HUES64 (cell line): ENCODE measurements around the gene ANKRD6.
A peak's percentile ranks its signal among the peaks of the same experiment; 100 is the strongest.

Experiments
- H3K27ac ChIP-seq: 2 replicates; pipeline ENCODE4 v1.7.0; 2013; ENCODE audit warnings: low read depth, low read length, inconsistent platforms
- H3K27me3 ChIP-seq: 2 replicates; pipeline ENCODE4 v1.6.1; 2013; ENCODE audit warnings: mild to moderate bottlenecking, low read length; ENCODE audit not compliant: insufficient read depth
- H3K36me3 ChIP-seq: 2 replicates; pipeline ENCODE4 v1.6.1; 2013; ENCODE audit warnings: mild to moderate bottlenecking, low read length; ENCODE audit not compliant: insufficient read depth
- H3K4me1 ChIP-seq: 2 replicates; pipeline ENCODE4 v1.6.1; 2013; ENCODE audit warnings: mild to moderate bottlenecking, low read length, moderate library complexity; ENCODE audit not compliant: insufficient read depth
- H3K4me3 ChIP-seq: 2 replicates; pipeline ENCODE4 v1.5.1; 2013; ENCODE audit warnings: mild to moderate bottlenecking, low read length, moderate library complexity
- H3K9ac ChIP-seq: 2 replicates; pipeline ENCODE4 v1.6.1; 2013; ENCODE audit warnings: mild to moderate bottlenecking, low read depth, low read length
- H3K9me3 ChIP-seq: 2 replicates; pipeline ENCODE4 v1.6.1; 2013; ENCODE audit warnings: low read depth, low read length; ENCODE audit not compliant: insufficient read depth
- WGBS: fragments of 150-250, 120-280 bp; methylation state at CpG from one replicate; pipeline ENCODE4 v1.1.7; 2013; ENCODE audit warnings: missing lambda C conversion rate; 5-methylcytosine and 5-hydroxymethylcytosine counted together

ANKRD6 gene

GRCh38 chr6:89400912-89401399 lies 32.0 kb upstream of the ANKRD6 start:
- H3K4me1 ChIP-seq, result peaks cover 14% of the 10 kb centered on the region
- no peaks in the 10 kb centered on the region for H3K9me3 ChIP-seq
- H3K4me3 ChIP-seq, result no peak overlapping the region
- WGBS, result 89% methylated on average over 6 of the region's 6 CpGs
- H3K27me3 ChIP-seq, result no peaks in the 10 kb centered on the region
- H3K36me3 ChIP-seq, result no peaks in the 10 kb centered on the region
- no peak overlapping the region for H3K27ac ChIP-seq
- no peak overlapping the region for H3K9ac ChIP-seq

DNA sequence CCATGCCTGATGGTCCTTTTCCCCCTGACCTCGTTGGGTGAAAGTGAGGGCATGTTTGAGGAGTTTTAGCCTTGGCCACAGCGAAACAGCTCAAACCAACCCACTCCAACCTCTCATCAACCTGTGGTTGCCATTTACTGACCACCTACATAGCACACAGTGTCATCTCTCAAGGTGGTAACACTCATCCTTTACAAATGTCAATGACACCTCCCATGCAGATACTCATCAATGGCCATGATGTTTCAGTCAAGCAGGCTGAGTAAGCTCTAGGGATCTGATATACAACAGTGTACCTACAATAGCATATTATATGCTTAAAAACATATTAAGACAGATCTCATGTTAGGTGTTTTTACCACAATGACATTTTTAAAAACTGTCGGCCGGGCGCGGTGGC lies 30.2 kb upstream of the ANKRD6 start:
- H3K4me3 ChIP-seq, result no peak overlapping the region
- H3K9ac ChIP-seq, result no peak overlapping the region
- H3K27ac ChIP-seq, result no peak overlapping the region
- 94% methylated on average over 5 of the region's 6 CpGs for WGBS
- no peaks in the 10 kb centered on the region for H3K36me3 ChIP-seq
- peaks cover 26% of the 10 kb centered on the region for H3K4me1 ChIP-seq
- H3K27me3 ChIP-seq, result peaks cover 2% of the 10 kb centered on the region; the same call in 1 of the 2 replicates
- H3K9me3 ChIP-seq, result no peaks in the 10 kb centered on the region

DNA sequence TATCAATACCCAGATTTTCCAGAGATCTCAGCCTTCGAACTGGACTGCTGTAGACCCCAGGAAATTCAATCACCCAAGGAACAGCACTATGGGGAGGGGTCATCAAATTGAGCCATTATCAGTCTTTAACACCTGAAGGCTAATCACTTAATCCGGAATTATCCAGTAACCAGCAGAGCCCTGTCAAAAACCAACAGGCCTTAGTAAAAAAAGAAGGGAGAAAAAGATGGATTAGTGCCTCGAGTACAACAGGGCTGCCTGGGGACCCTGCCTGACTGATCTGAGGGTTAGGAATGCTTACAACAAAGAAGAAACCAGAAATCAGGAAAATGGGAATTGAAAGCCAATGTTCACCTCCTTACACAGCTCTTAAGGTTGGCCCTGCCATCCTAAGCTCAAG lies 28.4 kb upstream of the ANKRD6 start:
- H3K9ac ChIP-seq, result no peak overlapping the region
- peaks cover 11% of the 10 kb centered on the region for H3K27me3 ChIP-seq
- peaks cover 42% of the 10 kb centered on the region for H3K4me1 ChIP-seq
- no peak overlapping the region for H3K4me3 ChIP-seq
- H3K9me3 ChIP-seq, result no peaks in the 10 kb centered on the region
- 83% methylated on average over 3 of the region's 3 CpGs for WGBS
- no peak overlapping the region for H3K27ac ChIP-seq
- H3K36me3 ChIP-seq, result no peaks in the 10 kb centered on the region

DNA sequence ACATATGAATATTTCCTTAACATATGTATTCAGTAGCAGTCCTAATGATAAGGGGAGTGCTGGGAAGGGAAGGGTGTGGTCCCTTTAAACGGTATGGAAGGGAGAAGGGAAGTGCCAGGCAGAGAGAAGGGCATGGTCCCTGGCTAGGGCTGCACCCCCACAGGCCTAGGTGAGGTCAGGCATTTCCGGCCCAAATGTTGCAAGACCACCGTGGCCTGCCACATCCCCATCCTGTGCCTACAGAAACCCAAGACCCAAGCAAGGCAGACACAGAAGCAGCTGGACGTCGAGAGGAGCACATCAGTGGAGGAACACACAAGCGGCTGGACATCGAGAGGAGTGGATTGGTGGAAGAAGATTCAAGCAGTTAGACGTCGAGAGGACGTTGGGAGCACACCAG lies 26.8 kb upstream of the ANKRD6 start:
- WGBS, result 69% methylated on average over 10 of the region's 10 CpGs
- no peak overlapping the region for H3K9ac ChIP-seq
- peaks cover 55% of the 10 kb centered on the region for H3K4me1 ChIP-seq
- H3K36me3 ChIP-seq, result no peaks in the 10 kb centered on the region
- no peak overlapping the region for H3K27ac ChIP-seq
- no peak overlapping the region for H3K4me3 ChIP-seq
- H3K27me3 ChIP-seq, result peaks cover 27% of the 10 kb centered on the region
- H3K9me3 ChIP-seq, result no peaks in the 10 kb centered on the region

DNA sequence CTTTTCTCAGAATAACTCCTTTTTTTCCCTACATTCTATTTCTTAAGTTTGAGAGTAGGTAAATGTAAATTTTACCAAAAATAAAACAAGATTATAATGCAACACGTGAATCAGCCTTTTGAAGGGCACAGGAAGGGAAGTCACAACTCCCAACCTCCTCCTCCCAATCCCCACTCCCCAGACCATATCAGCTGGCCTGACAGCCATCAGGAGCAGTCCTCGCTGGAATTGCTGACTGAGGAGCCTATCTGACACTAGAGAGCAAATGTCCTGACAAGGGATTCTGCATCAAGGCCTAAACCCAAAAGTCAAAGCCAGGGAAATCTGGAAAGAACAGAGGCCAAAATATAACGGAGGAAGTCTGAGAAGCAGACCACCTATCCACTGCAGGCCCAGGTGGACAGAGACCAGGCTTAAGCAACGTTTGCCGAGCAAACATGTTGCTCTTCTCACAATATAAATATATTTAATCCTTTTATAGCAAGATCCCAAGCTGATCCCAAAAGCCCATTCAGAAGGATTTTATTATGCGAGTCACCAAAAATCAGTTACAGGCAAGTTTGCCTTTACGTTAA lies 23.4 kb upstream of the ANKRD6 start:
- Histone ChIP-seq H3K9ac (no peak overlapping the region), H3K4me1 (peaks cover 56% of the 10 kb centered on the region), H3K36me3 (no peaks in the 10 kb centered on the region), H3K9me3 (no peaks in the 10 kb centered on the region), H3K27ac (peak overlapping the region; percentile 43; the same call in 1 of the 2 replicates), H3K4me3 (peak overlapping the region; percentile 67), H3K27me3 (peaks cover 59% of the 10 kb centered on the region)
- WGBS, result 26% methylated on average over 7 of the region's 7 CpGs

DNA sequence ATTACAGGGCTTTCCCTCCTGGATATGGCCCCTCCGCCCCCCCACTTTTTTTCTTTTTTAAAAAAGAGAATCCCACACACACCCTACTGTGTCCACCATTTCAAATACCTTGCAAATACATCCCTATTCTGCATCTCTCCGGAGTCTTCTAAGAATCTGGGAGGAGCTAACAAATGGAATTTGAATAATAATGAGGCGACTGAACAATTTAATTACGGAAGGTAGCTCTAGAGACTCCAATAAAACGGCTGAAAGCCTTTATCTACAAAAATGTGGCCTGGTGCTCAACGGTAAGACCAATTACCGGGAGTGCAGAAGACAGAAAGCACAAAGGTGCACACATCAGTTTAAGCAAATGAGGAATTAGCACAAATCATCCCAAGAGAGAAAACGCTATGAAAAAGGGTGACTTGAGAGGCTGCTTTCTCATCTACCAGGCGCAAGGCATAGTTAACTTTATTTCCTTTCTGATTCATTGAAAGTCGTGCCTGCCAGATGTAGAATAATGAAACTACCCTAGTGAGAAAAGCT lies 22.7 kb upstream of the ANKRD6 start:
- Histone ChIP-seq H3K9ac (no peak overlapping the region), H3K9me3 (no peaks in the 10 kb centered on the region), H3K4me3 (peak overlapping the region; percentile 67), H3K36me3 (no peaks in the 10 kb centered on the region), H3K4me1 (peaks cover 52% of the 10 kb centered on the region), H3K27ac (peak overlapping the region; percentile 10; the same call in 1 of the 2 replicates), H3K27me3 (peaks cover 62% of the 10 kb centered on the region)
- WGBS, result 4% methylated on average over 9 of the region's 10 CpGs

DNA sequence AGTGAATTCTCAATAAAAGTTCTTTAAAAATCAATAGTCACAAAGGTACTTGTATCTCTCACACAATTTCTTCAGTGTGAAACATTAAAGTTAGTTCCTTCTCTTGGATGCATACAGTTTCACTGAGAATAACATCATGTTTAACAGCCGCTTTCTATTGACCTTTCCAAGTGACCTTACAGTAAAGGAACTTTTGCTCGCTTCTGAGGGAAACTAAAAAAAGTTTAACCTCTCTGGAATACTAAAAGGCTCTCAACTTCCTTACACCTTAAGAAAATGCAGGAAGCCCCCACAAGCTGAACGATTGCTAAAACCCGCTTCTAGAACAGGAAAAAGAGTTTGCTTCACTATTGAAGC lies 22.2 kb upstream of the ANKRD6 start:
- H3K9me3 ChIP-seq, result no peaks in the 10 kb centered on the region
- H3K36me3 ChIP-seq, result no peaks in the 10 kb centered on the region
- peaks cover 47% of the 10 kb centered on the region for H3K4me1 ChIP-seq
- 2% methylated on average over 4 of the region's 4 CpGs for WGBS
- H3K9ac ChIP-seq, result no peak overlapping the region
- H3K27ac ChIP-seq, result no peak overlapping the region
- H3K27me3 ChIP-seq, result peaks cover 62% of the 10 kb centered on the region
- H3K4me3 ChIP-seq, result peak overlapping the region; percentile 67

DNA sequence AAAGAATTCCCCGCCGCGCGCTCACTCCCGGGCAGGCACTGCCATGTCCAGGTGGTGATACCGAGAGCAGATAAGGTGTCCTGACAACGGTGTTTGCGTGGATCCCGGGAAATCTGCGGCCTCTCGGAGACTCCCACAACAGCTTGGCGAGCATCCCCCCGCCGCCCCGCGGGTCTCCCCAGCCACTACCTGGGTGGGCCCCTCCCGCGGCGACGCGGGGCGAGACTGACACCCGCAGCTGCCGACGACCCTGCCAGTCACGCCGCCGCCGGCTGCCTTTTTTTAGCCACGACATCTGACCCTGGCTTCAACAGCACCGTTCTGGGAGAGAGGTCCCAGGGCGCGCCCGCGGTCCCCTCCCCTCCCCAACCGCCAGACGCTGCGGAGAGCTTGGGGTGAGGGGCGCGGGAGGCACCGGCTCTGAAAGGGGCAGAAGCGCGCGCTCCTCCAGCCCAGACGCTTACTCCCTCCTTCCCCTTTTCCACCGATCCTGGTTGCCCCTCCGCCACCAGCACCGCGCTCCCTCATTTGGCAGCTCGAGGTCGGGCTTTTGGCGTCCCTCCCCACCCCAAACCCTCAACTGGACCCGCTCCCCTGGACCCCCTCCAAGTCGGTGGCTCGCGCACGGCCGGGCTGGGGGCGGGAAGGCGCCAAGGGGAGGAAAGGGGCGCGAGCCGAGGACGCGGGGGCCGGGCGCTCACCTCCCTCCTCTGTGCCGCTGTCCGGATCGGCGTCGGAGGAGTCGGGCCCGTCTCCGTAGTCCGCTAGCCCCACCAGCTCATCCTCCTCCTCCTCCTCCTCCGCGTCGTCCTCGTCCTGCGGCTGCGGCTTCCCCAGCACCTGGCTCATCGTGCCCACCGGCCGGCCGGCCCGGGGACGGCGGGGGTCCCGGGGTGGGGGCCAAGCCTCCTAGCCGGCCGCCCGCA lies 21.5 kb upstream of the ANKRD6 start:
- H3K36me3 ChIP-seq, result no peaks in the 10 kb centered on the region
- H3K9ac ChIP-seq, result peak overlapping the region; percentile 42
- WGBS, result under 1% methylated on average over 93 of the region's 93 CpGs
- H3K4me1 ChIP-seq, result peaks cover 41% of the 10 kb centered on the region
- H3K27ac ChIP-seq, result peak overlapping the region; percentile 35; the same call in 1 of the 2 replicates
- peak overlapping the region; percentile 67 for H3K4me3 ChIP-seq
- peaks cover 62% of the 10 kb centered on the region for H3K27me3 ChIP-seq
- no peaks in the 10 kb centered on the region for H3K9me3 ChIP-seq

- no peaks in the 10 kb centered on the region for H3K36me3 ChIP-seq
- H3K9me3 ChIP-seq, result no peaks in the 10 kb centered on the region
- 2% methylated on average over 75 of the region's 85 CpGs for WGBS
- H3K9ac ChIP-seq, result peak within 1 kb of the TSS; percentile 42
- peak within 1 kb of the TSS; percentile 35; the same call in 1 of the 2 replicates for H3K27ac ChIP-seq
- H3K4me1 ChIP-seq, result peaks cover 36% of the 10 kb centered on the region
- H3K4me3 ChIP-seq, result peak within 1 kb of the TSS; percentile 67
- peaks cover 62% of the 10 kb centered on the region for H3K27me3 ChIP-seq
Measured at GRCh38 chr6:89412071-89413005, 20.6 kb upstream of the ANKRD6 start, which contains the start of gene RRAGD. Gene RRAGD (minus strand): TSS chr6:89412273. CDS start chr6:89411993, 280 bp downstream.

GRCh38 chr6:89413006-89413400 lies 19.9 kb upstream of the ANKRD6 start:
- 71% methylated on average over 8 of the region's 9 CpGs for WGBS
- Histone ChIP-seq H3K9ac (no peak overlapping the region), H3K4me3 (peak overlapping the region; percentile 67), H3K36me3 (no peaks in the 10 kb centered on the region), H3K27me3 (peaks cover 58% of the 10 kb centered on the region), H3K27ac (no peak overlapping the region), H3K4me1 (peaks cover 31% of the 10 kb centered on the region), H3K9me3 (no peaks in the 10 kb centered on the region)
